Activated naive CD8-positive, alpha-beta T cell (primary cell): ENCODE measurements around the gene PLEKHG3.

Source experiments
- H3K27ac Mint-ChIP-seq: one replicate; pipeline ENCODE4 v1.8.0; 2021; ENCODE audit warnings: mixed read lengths
- H3K27me3 Mint-ChIP-seq: one replicate; pipeline ENCODE4 v1.8.0; 2021; ENCODE audit warnings: mixed read lengths
- H3K36me3 Mint-ChIP-seq: one replicate; pipeline ENCODE4 v1.8.0; 2021; ENCODE audit warnings: mixed read lengths
- H3K4me1 Mint-ChIP-seq: one replicate; pipeline ENCODE4 v1.8.0; 2021; ENCODE audit warnings: low read depth, mixed read lengths
- H3K4me3 Mint-ChIP-seq: one replicate; pipeline ENCODE4 v1.8.0; 2021; ENCODE audit warnings: mild to moderate bottlenecking, mixed read lengths
- H3K9me3 Mint-ChIP-seq: one replicate; pipeline ENCODE4 v1.8.0; 2021; ENCODE audit warnings: low read depth, mixed read lengths

PLEKHG3 gene

GRCh38 chr14:64708148-64709004 lies 4.2 kb downstream of the PLEKHG3 start:
- Mint-ChIP-seq H3K4me1 (peaks cover 37% of the 10 kb centered on the region), H3K9me3 (peaks cover 10% of the 10 kb centered on the region), H3K27ac (no peak overlapping the region), H3K27me3 (peaks cover 17% of the 10 kb centered on the region), H3K36me3 (peaks cover 8% of the 10 kb centered on the region), H3K4me3 (no peak overlapping the region)

GRCh38 chr14:64709126-64709525 lies 4.9 kb downstream of the PLEKHG3 start:
- Mint-ChIP-seq H3K36me3 (peaks cover 11% of the 10 kb centered on the region), H3K4me1 (peaks cover 31% of the 10 kb centered on the region), H3K27ac (no peak overlapping the region), H3K9me3 (peaks cover 18% of the 10 kb centered on the region), H3K4me3 (no peak overlapping the region), H3K27me3 (peaks cover 16% of the 10 kb centered on the region)

GRCh38 chr14:64711039-64711438 lies 6.8 kb downstream of the PLEKHG3 start:
- Mint-ChIP-seq H3K27me3 (peaks cover 16% of the 10 kb centered on the region), H3K27ac (no peak overlapping the region), H3K9me3 (peaks cover 21% of the 10 kb centered on the region), H3K4me3 (no peak overlapping the region), H3K4me1 (peaks cover 20% of the 10 kb centered on the region), H3K36me3 (peaks cover 16% of the 10 kb centered on the region)

- Mint-ChIP-seq H3K27me3 (peaks cover 9% of the 10 kb centered on the region), H3K4me3 (no peak overlapping the region), H3K27ac (no peak overlapping the region), H3K9me3 (peaks cover 21% of the 10 kb centered on the region), H3K4me1 (peaks cover 10% of the 10 kb centered on the region), H3K36me3 (peaks cover 16% of the 10 kb centered on the region)
These were observed 9.5 kb downstream of the PLEKHG3 start for GRCh38 chr14:64713677-64714076.

- peaks cover 1% of the 10 kb centered on the region for H3K4me1 Mint-ChIP-seq
- peaks cover 21% of the 10 kb centered on the region for H3K9me3 Mint-ChIP-seq
- H3K36me3 Mint-ChIP-seq: peaks cover 16% of the 10 kb centered on the region
- no peak overlapping the region for H3K27ac Mint-ChIP-seq
- no peak overlapping the region for H3K4me3 Mint-ChIP-seq
- peaks cover 9% of the 10 kb centered on the region for H3K27me3 Mint-ChIP-seq
These were observed 10.3 kb downstream of the PLEKHG3 start for GRCh38 chr14:64714432-64715025.

- peaks cover 21% of the 10 kb centered on the region for H3K9me3 Mint-ChIP-seq
- H3K27me3 Mint-ChIP-seq: peaks cover 9% of the 10 kb centered on the region
- no peaks in the 10 kb centered on the region for H3K4me1 Mint-ChIP-seq
- H3K4me3 Mint-ChIP-seq: no peak overlapping the region
- H3K36me3 Mint-ChIP-seq: peaks cover 16% of the 10 kb centered on the region
- H3K27ac Mint-ChIP-seq: no peak overlapping the region
These were observed 11.0 kb downstream of the PLEKHG3 start for GRCh38 chr14:64715146-64715627.

GRCh38 chr14:64715628-64716412 lies 11.6 kb downstream of the PLEKHG3 start:
- Mint-ChIP-seq H3K4me1 (peaks cover 2% of the 10 kb centered on the region), H3K36me3 (peaks cover 16% of the 10 kb centered on the region), H3K27ac (no peak overlapping the region), H3K9me3 (peaks cover 21% of the 10 kb centered on the region), H3K27me3 (peaks cover 9% of the 10 kb centered on the region), H3K4me3 (no peak overlapping the region)

- Mint-ChIP-seq H3K4me1 (peaks cover 7% of the 10 kb centered on the region), H3K27ac (no peak overlapping the region), H3K27me3 (peaks cover 9% of the 10 kb centered on the region), H3K9me3 (peaks cover 16% of the 10 kb centered on the region), H3K36me3 (peaks cover 12% of the 10 kb centered on the region), H3K4me3 (no peak overlapping the region)
These were observed 13.6 kb downstream of the PLEKHG3 start for GRCh38 chr14:64717870-64718269.

GRCh38 chr14:64718762-64719161 lies 14.5 kb downstream of the PLEKHG3 start:
- H3K4me3 Mint-ChIP-seq: no peak overlapping the region
- H3K27me3 Mint-ChIP-seq: peaks cover 7% of the 10 kb centered on the region
- peaks cover 12% of the 10 kb centered on the region for H3K4me1 Mint-ChIP-seq
- H3K9me3 Mint-ChIP-seq: peaks cover 7% of the 10 kb centered on the region
- H3K36me3 Mint-ChIP-seq: peaks cover 5% of the 10 kb centered on the region
- H3K27ac Mint-ChIP-seq: no peak overlapping the region

- H3K27me3 Mint-ChIP-seq: peaks cover 1% of the 10 kb centered on the region
- H3K36me3 Mint-ChIP-seq: peaks cover under 1% of the 10 kb centered on the region
- no peak overlapping the region for H3K27ac Mint-ChIP-seq
- H3K4me1 Mint-ChIP-seq: peaks cover 20% of the 10 kb centered on the region
- H3K9me3 Mint-ChIP-seq: no peaks in the 10 kb centered on the region
- H3K4me3 Mint-ChIP-seq: no peak overlapping the region
These were observed 15.4 kb downstream of the PLEKHG3 start for GRCh38 chr14:64719601-64720000.

- Mint-ChIP-seq H3K36me3 (no peaks in the 10 kb centered on the region), H3K4me1 (peaks cover 22% of the 10 kb centered on the region), H3K27ac (no peak overlapping the region), H3K27me3 (no peaks in the 10 kb centered on the region), H3K9me3 (no peaks in the 10 kb centered on the region), H3K4me3 (no peak overlapping the region)
These were observed 15.9 kb downstream of the PLEKHG3 start for GRCh38 chr14:64720131-64720576.

GRCh38 chr14:64721391-64721791 lies 17.2 kb downstream of the PLEKHG3 start:
- Mint-ChIP-seq H3K27ac (no peak overlapping the region), H3K4me1 (peaks cover 25% of the 10 kb centered on the region), H3K4me3 (no peak overlapping the region), H3K9me3 (no peaks in the 10 kb centered on the region), H3K27me3 (no peaks in the 10 kb centered on the region), H3K36me3 (no peaks in the 10 kb centered on the region)

- no peaks in the 10 kb centered on the region for H3K36me3 Mint-ChIP-seq
- H3K4me3 Mint-ChIP-seq: no peak overlapping the region
- H3K27me3 Mint-ChIP-seq: no peaks in the 10 kb centered on the region
- H3K27ac Mint-ChIP-seq: no peak overlapping the region
- no peaks in the 10 kb centered on the region for H3K9me3 Mint-ChIP-seq
- H3K4me1 Mint-ChIP-seq: peaks cover 25% of the 10 kb centered on the region
These were observed 17.7 kb downstream of the PLEKHG3 start for GRCh38 chr14:64721899-64722298.

GRCh38 chr14:64722842-64723447 lies 18.7 kb downstream of the PLEKHG3 start:
- Mint-ChIP-seq H3K4me1 (peaks cover 25% of the 10 kb centered on the region), H3K4me3 (no peak overlapping the region), H3K36me3 (no peaks in the 10 kb centered on the region), H3K9me3 (no peaks in the 10 kb centered on the region), H3K27ac (no peak overlapping the region), H3K27me3 (no peaks in the 10 kb centered on the region)
